HepG2 (cell line): ENCODE results near the gene EIF5A2. TPM values are rescaled to one million over a fixed set of nuclear protein-coding genes. Genes with fewer than 3 reads are reported as not detected.

Experiments used
- ATAC-seq: fragments of 200-7000 bp; cut with Tn5 transposase; 3 replicates; pipeline ENCODE4 v1.9.1; 2020; ENCODE audit warnings: mild to moderate bottlenecking, moderate library complexity
- Bru-seq: library from RNA; stranded (reverse); fragments of 400-500 nt; gene quantifications from one replicate; lab custom pipeline; 2021; lab: Mats Ljungman, UMichigan
- BruChase-seq, 2 experiments: library from RNA; stranded (reverse); fragments of 400-500 nt; gene quantifications; one replicate each; lab custom pipeline; 2021; lab: Mats Ljungman, UMichigan
- BruUV-seq: library from RNA; stranded (reverse); fragments of 400-500 nt; replicated peaks from 2 replicates; lab custom pipeline; 2021; lab: Mats Ljungman, UMichigan
- CTCF ChIA-PET: fragments of 300-600 bp; formaldehyde crosslinking; extraction: SDS; loops from one replicate; lab custom pipeline; 2021; ENCODE audit warnings: low total read pairs, inconsistent platforms, low intra/inter-chr PET ratio; lab: Yijun Ruan, JAX
- POLR2A ChIA-PET: fragments of 350-600 bp; sonication (Branson Sonifier 250); formaldehyde crosslinking; loops from one replicate; lab custom pipeline; 2020; ENCODE audit warnings: antibody characterized with exemption, inconsistent platforms; lab: Yijun Ruan, JAX
- DNase-seq: peaks from one replicate; pipeline ENCODE4 v3.0.0-alpha.2; 2015; ENCODE audit warnings: low spot score
- FAIRE-seq: peaks from 3 replicates; lab custom pipeline; 2011; peaks lifted over from hg19 to GRCh38; lab: Jason Lieb, UNC
- H2AFZ ChIP-seq: one replicate; pipeline ENCODE4 v1.6.1; 2011; ENCODE audit warnings: low read length, inconsistent platforms
- H3K27ac ChIP-seq: fragments of 300-600 bp; 3 replicates; pipeline ENCODE4 v1.8.0; 2011; ENCODE audit warnings: mixed run types, mild to moderate bottlenecking, mixed read lengths, low read length, inconsistent platforms; ENCODE audit not compliant: insufficient read depth; ENCODE audit errors: extremely low read length
- H3K27me3 ChIP-seq, 2 experiments: fragments of 200-600 bp in 1 of 2; 2 replicates in 1 of 2; 3 replicates in 1 of 2; pipeline versions ENCODE4 v1.6.0 to v1.8.0; 2011; ENCODE audit warnings: low read length in 2 of 2, mild to moderate bottlenecking in 2 of 2, moderate library complexity in 2 of 2, inconsistent platforms in 1 of 2; ENCODE audit not compliant: insufficient read depth in 2 of 2, control insufficient read depth in 1 of 2
- H3K36me3 ChIP-seq, 2 experiments: fragments of 200-600 bp in 1 of 2; replicated peaks in 1 of 2; 2 replicates in 1 of 2; 3 replicates in 1 of 2; pipeline versions ENCODE4 v1.5.1 to v1.8.0; 2011; ENCODE audit warnings: low read length in 2 of 2, inconsistent platforms in 1 of 2; ENCODE audit not compliant: insufficient read depth in 2 of 2, control insufficient read depth in 1 of 2
- H3K4me1 ChIP-seq: 2 replicates; pipeline ENCODE4 v1.5.1; 2012; ENCODE audit warnings: low read length, inconsistent platforms; ENCODE audit not compliant: insufficient read depth
- H3K4me2 ChIP-seq: 2 replicates; pipeline ENCODE4 v1.6.0; 2011; ENCODE audit warnings: low read depth, low read length, inconsistent platforms
- H3K4me3 ChIP-seq, 3 experiments: fragments of 200-600 bp in 1 of 3; sonication (generic), shearing (Covaris generic) in 1 of 3; replicated peaks in 1 of 3; 2 replicates each; pipeline ENCODE4 v1.5.1; 2011 to 2016; ENCODE audit warnings: low read length in 3 of 3, inconsistent platforms in 2 of 3, low read depth in 2 of 3, mild to moderate bottlenecking in 2 of 3, control low read depth in 1 of 3, mixed read lengths in 1 of 3; ENCODE audit not compliant: insufficient read depth in 1 of 3
- H3K79me2 ChIP-seq: one replicate; pipeline ENCODE4 v1.6.1; 2011; ENCODE audit warnings: low read length, inconsistent platforms; ENCODE audit not compliant: insufficient read depth
- H3K9ac ChIP-seq: 2 replicates; pipeline ENCODE4 v1.6.0; 2011; ENCODE audit warnings: mild to moderate bottlenecking, low read depth, low read length, inconsistent platforms; ENCODE audit not compliant: insufficient read depth
- H3K9me3 ChIP-seq: 2 replicates; pipeline ENCODE4 v1.5.1; 2012; ENCODE audit warnings: mild to moderate bottlenecking, low read length
- H4K20me1 ChIP-seq: 2 replicates; pipeline ENCODE4 v1.6.0; 2011; ENCODE audit warnings: inconsistent platforms, mild to moderate bottlenecking, low read length, moderate library complexity; ENCODE audit not compliant: insufficient read depth
- CREB3 ChIP-seq: sonication (generic); formaldehyde crosslinking; IDR thresholded peaks from 2 replicates; pipeline ENCODE4 v1.5.0; 2020; ENCODE audit warnings: missing genetic modification reagents
- GPBP1L1 ChIP-seq: sonication (generic); formaldehyde crosslinking; IDR thresholded peaks from 2 replicates; pipeline ENCODE4 v1.5.0; 2020; ENCODE audit warnings: mild to moderate bottlenecking, missing genetic modification reagents
- HIVEP1 ChIP-seq: sonication (generic); formaldehyde crosslinking; IDR thresholded peaks from 2 replicates; pipeline ENCODE4 v1.4.0; 2020; ENCODE audit warnings: mild to moderate bottlenecking, missing genetic modification reagents
- KMT2B ChIP-seq: IDR thresholded peaks from 2 replicates; pipeline ENCODE4 v1.6.1; 2016; ENCODE audit warnings: missing genetic modification reagents, missing compliant biosample characterization
- SP2 ChIP-seq: sonication (generic); formaldehyde crosslinking; IDR thresholded peaks from 2 replicates; pipeline ENCODE4 v1.5.1; 2020; ENCODE audit warnings: mild to moderate bottlenecking, missing genetic modification reagents
- SPEN ChIP-seq: sonication (generic); formaldehyde crosslinking; IDR thresholded peaks from 2 replicates; pipeline ENCODE4 v1.5.1; 2020; ENCODE audit warnings: low read depth, mild to moderate bottlenecking, missing genetic modification reagents
- TFDP2 ChIP-seq: sonication (generic); formaldehyde crosslinking; IDR thresholded peaks from 2 replicates; pipeline ENCODE4 v1.4.0; 2020; ENCODE audit warnings: missing genetic modification reagents
- YY1 ChIP-seq: IDR thresholded peaks from 2 replicates; pipeline ENCODE4 v1.6.1; 2011; ENCODE audit warnings: low read length, low read depth, moderate library complexity, mild to moderate bottlenecking; ENCODE audit not compliant: insufficient read depth, insufficient replicate concordance
- ZNF275 ChIP-seq: sonication (generic); formaldehyde crosslinking; IDR thresholded peaks from 2 replicates; pipeline ENCODE4 v1.8.0; 2022; ENCODE audit warnings: missing genetic modification reagents, mild to moderate bottlenecking, inconsistent platforms, borderline replicate concordance
- ZNF451 ChIP-seq: sonication (generic); formaldehyde crosslinking; IDR thresholded peaks from 2 replicates; pipeline ENCODE4 v1.5.0; 2020; ENCODE audit warnings: mild to moderate bottlenecking, missing genetic modification reagents
- ZNF713 ChIP-seq: sonication (generic); formaldehyde crosslinking; IDR thresholded peaks from 2 replicates; pipeline ENCODE4 v1.4.0; 2020; ENCODE audit warnings: mild to moderate bottlenecking, missing genetic modification reagents
- WGBS: methylation state at CpG from one replicate; pipeline ENCODE4 v1.1.6; 2017; ENCODE audit warnings: low lambda C conversion rate; 5-methylcytosine and 5-hydroxymethylcytosine counted together
- in situ Hi-C: cut with HindIII; loops from 2 replicates; pipeline ENCODE4 v1.10.0; 2017; ENCODE audit warnings: low pct_unique_long_range_greater_than_20kb; ENCODE audit not compliant: extremely low pct_ligation_motif_present
- intact Hi-C: fragments of 100-400 bp; cut with micrococcal nuclease; formaldehyde crosslinking; loops from one replicate; pipeline ENCODE4 v1.10.0; 2022; ENCODE audit not compliant: unreplicated experiment
- long read RNA-seq, 2 experiments: library from RNA in 1 of 2; library from polyadenylated mRNA in 1 of 2; stranded (forward) in 1 of 2; unstranded in 1 of 2; transcript quantifications; one replicate each; pipeline ENCODE4 v2.0.0, GENCODE V29; 2019 to 2022
- polyA minus RNA-seq, 3 experiments: library from RNA; depleted of rRNA, polyadenylated mRNA; stranded (reverse); fragments of >200 nt; gene quantifications; 2 replicates each; pipeline ENCODE4 v1.2.3, GENCODE V29; 2011; ENCODE audit warnings: low replicate concordance in 1 of 3
- polyA plus RNA-seq, 8 experiments: library from polyadenylated mRNA; depleted of rRNA in 3 of 8; stranded (reverse) in 7 of 8; unstranded in 1 of 8; fragments of >200 nt; fragmentation: Illumina TruSeq in 4 of 8; extraction: Trizol in 4 of 8; gene quantifications; 2 replicates each; pipeline versions ENCODE4 v1.2.1 to v1.2.3, GENCODE V29; 2011 to 2016; ENCODE audit warnings: low read depth in 4 of 8, missing spikeins in 1 of 8, mixed read lengths in 1 of 8; ENCODE audit not compliant: insufficient read depth in 1 of 8
- total RNA-seq, 5 experiments: library from RNA; depleted of rRNA; stranded (reverse); fragments of >200 nt; fragmentation: Illumina TruSeq; extraction: Trizol; gene quantifications; 2 replicates each; pipeline ENCODE4 v1.2.3, GENCODE V29; 2016; ENCODE audit warnings: low read depth in 1 of 5

EIF5A2 gene
- total RNA-seq (2016; rRNA removed; fragmentation: Illumina TruSeq; extraction: Trizol), result 9.4 and 17.1 TPM in 2 replicates
- total RNA-seq (2016; cell fraction: cytosol; rRNA removed; fragmentation: Illumina TruSeq; extraction: Trizol; ENCODE audit: low read depth), result 4.8 and 6.7 TPM in 2 replicates
- total RNA-seq (2016; cell fraction: insoluble cytoplasmic fraction; rRNA removed; fragmentation: Illumina TruSeq; extraction: Trizol), result 10.2 and 16.1 TPM in 2 replicates
- 10.1 and 11.5 TPM in 2 replicates for total RNA-seq (2016; cell fraction: membrane; rRNA removed; fragmentation: Illumina TruSeq; extraction: Trizol)
- 1.7 and 4.2 TPM in 2 replicates for total RNA-seq (2016; cell fraction: nucleus; rRNA removed; fragmentation: Illumina TruSeq; extraction: Trizol)
- 3.5 and 4.7 TPM in 2 replicates for polyA plus RNA-seq (2011; rRNA removed)
- polyA plus RNA-seq (2011; cell fraction: cytosol; rRNA removed), result 2.7 and 2.9 TPM in 2 replicates
- polyA plus RNA-seq (2011; cell fraction: nucleus; rRNA removed), result 0.97 and 1.3 TPM in 2 replicates
- 3.9 and 4.9 TPM in 2 replicates for polyA plus RNA-seq (2012)
- 6.6 and 7.3 TPM in 2 replicates for polyA plus RNA-seq (2016; cell fraction: cytosol; fragmentation: Illumina TruSeq; extraction: Trizol; ENCODE audit: low read depth)
- 11.9 and 12.3 TPM in 2 replicates for polyA plus RNA-seq (2016; cell fraction: insoluble cytoplasmic fraction; fragmentation: Illumina TruSeq; extraction: Trizol; ENCODE audit: low read depth)
- 6.7 and 7.0 TPM in 2 replicates for polyA plus RNA-seq (2016; cell fraction: membrane; fragmentation: Illumina TruSeq; extraction: Trizol; ENCODE audit: low read depth)
- 7.2 and 8.5 TPM in 2 replicates for polyA plus RNA-seq (2016; cell fraction: nucleus; fragmentation: Illumina TruSeq; extraction: Trizol; ENCODE audit: insufficient read depth, low read depth)
- 4.2 and 9.9 TPM in 2 replicates for polyA minus RNA-seq (2011; rRNA and poly(A)+ RNA removed; ENCODE audit: low replicate concordance)
- polyA minus RNA-seq (2011; cell fraction: cytosol; rRNA and poly(A)+ RNA removed), result 1.7 and 2.8 TPM in 2 replicates
- polyA minus RNA-seq (2011; cell fraction: nucleus; rRNA and poly(A)+ RNA removed), result 3.9 and 4.7 TPM in 2 replicates
- Bru-seq, nascent RNA, result percentile 64 among the genes with signal in this experiment
- percentile 79 among the genes with signal in this experiment for BruChase-seq, experiment 1, labeled RNA remaining after a 6-hour chase
- BruChase-seq, experiment 2, labeled RNA remaining after a 2-hour chase, result percentile 68 among the genes with signal in this experiment
- long read RNA-seq, experiment 1, full-length matches to known transcripts, result 8 of 11 reads
- long read RNA-seq, experiment 1, partial matches to known transcripts, result 2 of 11 reads
- long read RNA-seq, experiment 1, other reads (novel, unspliced or antisense), result 1 of 11 reads
- long read RNA-seq, experiment 2, full-length matches to known transcripts, result 4 of 12 reads
- long read RNA-seq, experiment 2, partial matches to known transcripts, result 1 of 12 reads
- long read RNA-seq, experiment 2, other reads (novel, unspliced or antisense), result 7 of 12 reads

GRCh38 chr3:170908235-170909116, at the start of gene EIF5A2:
TSS of gene EIF5A2 (minus strand) at chr3:170908637. CDS start at chr3:170907806, 831 bp downstream.
- no TSS peak for BruUV-seq
- Histone ChIP-seq H3K27ac (no peak within 1 kb of the TSS), H3K27me3 (no peaks in the 10 kb centered on the region), H3K9ac (peak within 1 kb of the TSS; percentile 65), H3K4me3 (peak within 1 kb of the TSS; percentile 57 to 87 (median 82)), H3K4me2 (peak within 1 kb of the TSS; percentile 95), H3K9me3 (peaks cover 8% of the 10 kb centered on the region), H2AFZ (peak within 1 kb of the TSS; percentile 30), H3K4me1 (peaks cover 36% of the 10 kb centered on the region), H4K20me1 (no peaks in the 10 kb centered on the region), H3K36me3 (no peaks in the 10 kb centered on the region), H3K79me2 (no peaks in the 10 kb centered on the region)
- CTCF ChIA-PET, result no interaction called here
- POLR2A ChIA-PET, result interaction anchor here (0.9 to 3.0 kb wide), 2 partner anchors 24 to 39 kb away, joined by 3 to 30 read pairs; partner anchors contain the start of gene RPL22L1
- DNase-seq (peak; percentile 84), FAIRE-seq (peak; percentile 30), ATAC-seq (peak; percentile 95)
- intact Hi-C loops (loop anchor here (2.0 kb wide), 1 partner anchor 40 kb away; no protein-coding TSS in a partner anchor), in situ Hi-C loops (no loop called here)
- 32% methylated on average over 49 of the region's 73 CpGs for WGBS
- TF ChIP-seq TFDP2 (peak; percentile 77), YY1 (no peak), GPBP1L1 (CRISPR knock-in tag) (no peak), ZNF275 (CRISPR knock-in tag) (0 out of 2 replicates have a peak, but pooled peaks have one; percentile 25), KMT2B (0 out of 2 replicates have a peak, but pooled peaks have one; percentile 64), HIVEP1 (peak; percentile 87; the same call in 1 of the 2 replicates), SP2 (CRISPR knock-in tag) (peak; percentile 79), SPEN (0 out of 2 replicates have a peak, but pooled peaks have one; percentile 25), CREB3 (CRISPR knock-in tag) (0 out of 2 replicates have a peak, but pooled peaks have one; percentile 5), ZNF713 (CRISPR knock-in tag) (no peak), ZNF451 (0 out of 2 replicates have a peak, but pooled peaks have one; percentile 32)
